GM19455 (cell line): Measurements from ENCODE around the gene PSPH.

Experiments
- ATAC-seq: cut with Tn5 transposase; IDR thresholded peaks from one replicate; pipeline ENCODE4 v1.9.1; 2021; ENCODE audit not compliant: unreplicated experiment

Gene PSPH

DNA sequence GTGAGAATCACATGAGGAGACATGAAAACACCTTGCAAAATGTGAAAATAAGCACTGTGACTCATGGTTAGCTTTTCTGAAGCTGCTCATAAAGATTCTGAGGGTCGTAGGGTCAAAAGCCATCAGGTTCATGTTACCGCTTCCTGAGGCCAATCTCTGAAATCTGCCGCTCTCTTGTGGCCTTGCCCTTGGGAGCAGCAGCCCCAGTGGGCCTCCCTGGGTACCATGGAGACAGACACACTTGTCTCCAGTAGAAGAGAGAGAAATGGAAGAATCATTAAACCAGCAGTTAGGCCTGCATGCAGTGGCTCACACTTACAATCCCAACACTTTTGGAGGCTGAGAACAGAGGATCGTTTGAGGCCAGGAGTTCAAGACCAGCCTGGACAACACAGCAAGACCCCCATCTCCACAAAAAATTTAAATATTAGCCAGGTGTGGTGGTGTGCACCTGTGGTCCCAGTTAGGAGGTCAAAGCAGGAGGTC, 44.0 kb downstream of the PSPH start:
- no peak for ATAC-seq

DNA sequence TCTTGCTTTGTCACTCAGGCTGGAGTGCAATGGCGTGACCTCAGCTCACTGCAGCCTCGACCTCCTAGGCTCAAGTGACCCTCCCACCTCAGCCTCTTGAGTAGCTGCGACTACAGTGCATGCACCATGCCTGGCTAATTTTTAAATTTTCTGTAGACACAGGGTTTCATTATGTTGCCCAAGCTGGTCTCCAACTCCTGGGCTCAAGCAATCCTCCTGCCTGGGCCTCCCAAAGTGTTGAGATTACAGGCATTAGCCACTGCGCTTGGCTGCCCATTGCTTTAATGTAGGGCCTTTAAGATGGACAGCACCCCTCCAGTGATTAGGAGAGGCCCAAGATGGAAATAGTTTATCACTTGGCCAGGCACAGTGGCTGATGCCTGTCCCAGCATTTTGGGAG, 47.5 kb downstream of the PSPH start:
- no peak for ATAC-seq

DNA sequence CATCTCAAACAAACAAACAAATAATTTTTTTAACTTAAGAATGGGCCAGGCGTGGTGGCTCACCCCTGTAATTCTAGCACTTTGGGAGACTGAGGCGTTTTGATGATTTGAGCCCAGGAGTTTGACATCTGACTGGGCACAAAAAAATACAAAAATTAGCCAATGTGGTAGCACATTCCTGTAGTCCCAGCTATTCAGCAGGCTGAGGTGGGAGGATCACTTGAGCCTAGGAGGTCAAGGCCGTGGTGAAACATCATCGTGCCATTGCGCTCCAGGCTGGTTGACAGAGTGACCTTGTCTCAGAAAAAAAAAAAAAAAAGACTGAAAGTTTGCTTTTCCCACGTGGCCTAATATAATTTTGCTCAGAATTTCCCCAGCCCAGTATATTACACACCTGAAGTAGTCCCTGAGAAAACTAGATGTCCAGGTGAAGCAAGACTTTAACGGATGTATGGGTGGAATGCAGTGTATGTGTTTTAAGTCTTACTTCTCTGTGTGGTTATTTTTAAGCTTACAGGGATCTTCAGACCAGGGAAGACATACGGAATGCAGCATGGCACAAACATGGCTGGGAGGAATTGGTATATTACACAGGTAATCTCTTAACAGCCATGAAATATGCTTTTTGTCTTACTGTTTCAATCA, 54.3 kb downstream of the PSPH start:
- no peak for ATAC-seq

DNA sequence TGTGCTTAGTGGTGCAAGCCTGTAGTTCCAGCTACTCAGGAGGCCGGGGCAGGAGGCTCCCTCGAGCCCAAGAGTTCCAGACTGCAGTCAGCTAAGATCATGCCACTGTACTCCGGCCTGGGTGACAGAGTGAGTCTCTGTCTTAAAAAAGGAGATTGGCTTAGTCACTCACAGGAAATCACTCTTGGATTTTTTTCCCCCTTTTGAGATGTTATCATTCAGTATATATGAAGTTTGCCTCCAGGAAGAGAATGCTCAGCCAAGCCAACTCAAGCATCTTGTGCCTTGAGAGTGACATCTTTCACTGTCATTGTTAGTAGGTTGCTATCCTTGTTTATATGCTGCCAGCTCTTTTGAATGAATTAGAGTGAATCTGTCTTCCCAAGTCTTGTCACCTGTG, 58.9 kb downstream of the PSPH start:
- no peak for ATAC-seq

DNA sequence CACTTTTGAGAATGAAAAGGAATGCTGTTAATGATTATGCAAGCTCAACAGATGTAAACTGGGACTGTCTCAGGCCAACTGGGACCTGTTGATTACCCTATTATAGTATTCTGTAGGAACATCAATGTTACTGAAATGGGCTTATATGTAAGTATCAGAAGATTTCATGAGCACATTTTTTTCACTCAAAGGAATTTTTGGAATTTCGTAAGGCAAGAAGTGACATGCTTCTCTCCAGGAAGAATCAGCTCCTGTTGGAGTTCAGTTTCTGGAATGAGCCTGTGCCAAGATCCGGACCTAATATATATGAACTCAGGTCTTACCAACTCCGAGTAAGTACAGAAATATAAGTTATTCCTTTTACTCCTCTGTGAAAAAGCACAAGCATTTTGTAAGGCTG, 67.7 kb downstream of the PSPH start:
- no peak for ATAC-seq

DNA sequence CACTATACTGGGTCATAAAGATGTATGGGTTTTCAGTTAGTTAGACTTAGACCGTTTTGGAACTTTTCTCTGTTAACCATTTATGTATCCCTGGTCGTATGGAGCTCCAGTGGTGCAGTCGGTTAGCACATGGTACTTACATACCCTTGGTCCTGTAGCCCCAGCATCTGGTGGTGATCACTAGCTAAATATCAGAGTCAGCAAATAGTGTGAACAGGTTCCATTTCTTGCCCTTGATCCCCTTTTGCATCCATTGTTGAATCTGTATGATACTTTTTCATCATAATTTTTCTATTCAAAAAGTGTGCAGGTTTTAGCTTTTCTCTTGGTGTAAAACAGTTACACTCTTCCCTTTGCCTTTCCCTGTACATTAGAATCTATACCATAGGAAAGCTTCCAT, 71.0 kb downstream of the PSPH start:
- no peak for ATAC-seq

DNA sequence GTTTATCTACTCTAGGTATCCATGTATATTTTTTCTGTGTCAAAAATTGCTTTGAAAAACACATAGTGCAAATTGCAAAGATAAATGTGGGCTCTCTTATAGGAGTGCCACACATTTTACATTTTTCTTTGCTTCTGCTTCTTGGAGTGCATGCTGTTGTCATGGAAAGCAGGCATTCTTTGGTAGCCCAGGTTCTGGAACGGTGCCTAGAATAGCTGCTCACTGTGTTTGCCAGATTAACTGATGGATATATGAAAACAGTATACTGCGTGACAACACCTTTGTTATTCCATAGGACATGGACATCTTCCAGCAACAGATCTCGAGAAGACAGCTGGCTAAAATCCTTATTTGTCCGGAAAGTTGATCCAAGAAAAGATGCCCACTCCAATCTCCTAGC, 73.4 kb downstream of the PSPH start:
- no peak for ATAC-seq

DNA sequence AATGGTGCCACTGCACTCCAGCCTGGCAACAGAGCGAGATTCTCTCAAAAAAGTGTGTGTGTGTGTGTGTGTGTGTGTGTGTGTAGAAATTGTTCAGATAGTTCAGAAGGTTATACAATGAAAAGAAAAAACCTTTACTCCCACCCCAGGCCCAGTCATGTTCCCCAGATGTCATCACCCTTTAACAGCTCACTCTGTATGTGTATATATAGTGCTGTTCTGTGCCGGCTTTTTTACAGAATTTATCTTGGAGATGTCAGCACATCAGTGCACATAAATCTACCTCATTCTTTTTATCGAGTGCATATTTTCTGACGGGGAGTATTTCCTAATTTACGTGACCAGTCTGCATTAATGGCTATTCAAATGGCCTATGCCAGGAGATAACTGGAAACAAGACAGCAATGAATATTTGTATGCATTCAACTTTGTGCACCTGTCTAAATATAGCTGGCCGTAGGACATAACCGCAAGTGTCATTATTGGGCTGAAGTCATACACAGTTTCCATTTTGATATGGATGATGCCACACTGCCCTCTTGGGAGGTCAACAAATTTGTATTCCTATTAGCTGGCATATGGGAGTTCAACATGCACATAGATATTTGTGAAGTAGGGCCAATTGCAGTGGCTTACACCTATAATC, 75.1 kb downstream of the PSPH start:
- ATAC-seq, result no peak

DNA sequence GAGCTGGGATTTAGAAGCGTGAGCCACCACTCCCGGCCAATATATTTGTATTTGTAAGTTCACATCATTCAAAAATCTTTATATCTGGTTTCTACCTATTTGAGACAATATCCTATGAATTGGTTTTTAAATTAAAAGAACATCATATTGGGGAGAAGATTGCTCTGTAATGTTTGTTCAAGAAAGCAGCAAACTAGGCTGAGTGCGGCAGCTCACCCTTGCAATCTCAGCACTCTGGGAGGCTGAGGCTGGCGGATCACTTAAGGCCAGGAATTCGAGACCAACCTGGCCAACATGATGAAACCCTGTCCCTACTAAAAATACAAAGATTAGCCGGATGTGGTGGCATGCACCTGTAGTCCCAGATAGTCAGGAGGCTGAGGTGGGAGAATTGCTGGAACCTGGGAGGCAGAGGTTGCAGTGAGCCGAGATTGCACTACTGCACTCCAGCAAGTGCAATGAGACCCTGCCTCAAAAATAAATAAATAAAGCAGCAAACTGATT, 77.4 kb downstream of the PSPH start:
- no peak for ATAC-seq

DNA sequence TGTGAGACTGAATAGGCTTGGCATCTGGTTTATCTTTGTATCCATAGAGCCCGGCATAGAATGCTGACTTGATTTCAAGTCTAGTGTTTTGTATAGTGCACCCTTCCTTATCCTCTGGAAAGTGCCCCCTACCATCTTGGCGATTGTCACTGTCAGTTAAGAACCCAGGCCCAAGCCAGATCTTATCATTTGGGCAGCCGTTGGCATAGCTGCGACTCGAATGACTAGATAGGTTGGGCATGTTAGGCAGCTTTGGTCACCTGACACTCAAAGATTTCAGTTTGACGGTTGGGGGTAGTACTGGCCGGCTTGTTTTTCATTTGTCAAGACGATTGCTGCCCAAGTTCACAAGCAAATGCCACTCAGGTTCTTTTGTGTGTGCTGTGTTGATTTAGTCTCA, 80.3 kb downstream of the PSPH start:
- no peak for ATAC-seq

DNA sequence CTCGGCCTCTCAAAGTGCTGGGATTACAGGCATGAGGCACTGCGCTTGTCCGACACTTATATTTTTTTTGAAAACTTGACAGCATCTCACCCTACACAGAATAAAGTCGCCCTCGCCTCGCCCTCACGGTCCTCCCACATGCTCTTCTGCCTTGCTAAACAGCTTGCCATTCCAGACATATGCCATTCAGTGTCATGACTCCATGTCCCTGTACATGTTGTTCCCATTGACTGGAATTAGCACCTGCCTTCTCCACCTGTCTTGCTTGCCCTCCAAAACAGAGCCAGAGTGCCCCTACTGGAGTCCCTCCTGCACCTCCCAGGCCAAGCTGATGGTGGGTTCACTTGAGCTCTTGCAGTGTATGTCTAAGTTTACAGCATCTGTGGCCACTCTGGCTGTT, 80.7 kb downstream of the PSPH start:
- no peak for ATAC-seq

DNA sequence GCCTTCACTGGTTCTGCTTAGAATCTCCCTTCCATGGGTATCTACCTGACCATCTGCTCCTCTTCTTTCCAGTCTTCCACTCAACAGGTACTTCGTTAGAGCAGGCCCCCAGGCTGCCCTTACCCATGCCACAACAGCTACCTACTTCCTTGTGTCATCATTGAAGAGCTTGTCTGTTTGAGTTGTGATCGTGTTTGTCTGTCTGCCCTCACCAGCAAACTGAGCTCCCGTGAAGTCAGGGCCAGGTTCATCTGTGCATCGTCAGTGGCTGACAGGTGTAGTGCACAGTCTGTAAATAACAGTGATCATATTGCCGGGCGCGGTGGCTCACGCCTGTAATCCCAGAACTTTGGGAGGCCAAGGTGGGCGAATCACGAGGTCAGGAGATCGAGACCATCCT, 81.9 kb downstream of the PSPH start:
- ATAC-seq, result no peak

DNA sequence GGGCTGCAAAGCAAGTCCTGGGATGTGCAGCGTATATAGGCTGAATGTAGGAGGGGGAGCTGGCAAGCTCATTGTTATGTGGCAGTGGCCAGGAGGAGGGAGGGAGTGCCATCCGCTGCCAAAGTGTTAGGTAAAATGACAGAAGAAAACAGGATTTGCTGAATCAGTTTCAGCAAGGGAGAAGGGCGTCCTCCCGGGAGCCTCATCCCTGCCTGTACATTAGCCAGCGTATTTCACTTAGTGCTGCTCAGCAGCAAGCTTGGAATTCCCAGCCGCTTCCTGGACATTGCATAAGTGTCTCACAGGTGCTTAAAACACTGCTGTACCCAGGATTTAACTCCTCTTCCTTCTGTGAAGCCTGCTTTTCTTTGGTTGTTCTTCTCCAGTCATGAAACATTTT, 84.4 kb downstream of the PSPH start:
- ATAC-seq, result no peak

DNA sequence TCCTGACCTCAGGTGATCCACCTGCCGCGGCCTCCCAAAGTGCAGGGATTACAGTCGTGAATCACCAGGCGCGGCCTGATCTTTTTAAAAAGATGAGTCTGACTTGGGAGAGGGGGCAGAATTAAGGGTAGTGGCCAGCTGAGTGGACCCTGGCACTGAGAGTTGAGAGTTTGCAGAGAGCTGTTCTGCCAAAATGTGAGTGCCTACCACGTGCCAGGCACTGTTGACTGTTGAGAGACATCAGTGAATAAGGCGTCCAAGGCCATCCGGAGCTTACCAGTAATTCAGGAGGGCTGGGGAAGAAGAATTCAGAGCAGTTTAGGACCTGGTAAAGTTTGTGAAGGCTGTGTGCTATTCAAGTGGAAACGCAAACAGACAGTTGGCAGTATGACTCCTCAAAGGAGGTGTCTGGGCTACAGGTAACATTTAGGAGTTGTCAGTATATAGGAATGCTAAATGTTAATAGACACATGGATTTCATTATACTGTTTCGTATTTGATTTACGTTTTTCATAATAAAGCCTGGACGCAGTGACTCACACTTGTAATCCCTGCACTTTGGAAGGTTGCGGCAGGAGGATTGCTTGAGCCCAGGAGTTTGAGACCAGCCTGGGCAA, 85.3 kb downstream of the PSPH start:
- no peak for ATAC-seq

DNA sequence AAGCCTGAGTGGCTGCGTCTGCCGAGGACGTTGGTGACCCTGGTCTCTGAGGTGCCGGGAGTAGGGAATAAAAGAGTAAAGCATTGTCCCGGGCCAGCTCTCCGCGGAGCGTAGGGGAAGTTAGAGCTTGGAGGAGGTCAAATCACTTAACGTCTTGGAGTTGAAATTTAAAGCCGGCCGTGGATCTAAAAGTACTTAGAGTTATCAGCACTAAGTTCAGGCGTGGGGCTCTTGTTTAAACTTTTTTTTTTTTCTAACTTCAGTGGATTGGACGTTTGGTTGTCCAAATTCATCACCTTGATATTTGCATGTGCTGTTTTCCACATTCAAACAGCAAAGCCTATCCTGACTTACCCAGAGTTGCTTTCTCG, 86.2 kb downstream of the PSPH start:
- ATAC-seq, result no peak

DNA sequence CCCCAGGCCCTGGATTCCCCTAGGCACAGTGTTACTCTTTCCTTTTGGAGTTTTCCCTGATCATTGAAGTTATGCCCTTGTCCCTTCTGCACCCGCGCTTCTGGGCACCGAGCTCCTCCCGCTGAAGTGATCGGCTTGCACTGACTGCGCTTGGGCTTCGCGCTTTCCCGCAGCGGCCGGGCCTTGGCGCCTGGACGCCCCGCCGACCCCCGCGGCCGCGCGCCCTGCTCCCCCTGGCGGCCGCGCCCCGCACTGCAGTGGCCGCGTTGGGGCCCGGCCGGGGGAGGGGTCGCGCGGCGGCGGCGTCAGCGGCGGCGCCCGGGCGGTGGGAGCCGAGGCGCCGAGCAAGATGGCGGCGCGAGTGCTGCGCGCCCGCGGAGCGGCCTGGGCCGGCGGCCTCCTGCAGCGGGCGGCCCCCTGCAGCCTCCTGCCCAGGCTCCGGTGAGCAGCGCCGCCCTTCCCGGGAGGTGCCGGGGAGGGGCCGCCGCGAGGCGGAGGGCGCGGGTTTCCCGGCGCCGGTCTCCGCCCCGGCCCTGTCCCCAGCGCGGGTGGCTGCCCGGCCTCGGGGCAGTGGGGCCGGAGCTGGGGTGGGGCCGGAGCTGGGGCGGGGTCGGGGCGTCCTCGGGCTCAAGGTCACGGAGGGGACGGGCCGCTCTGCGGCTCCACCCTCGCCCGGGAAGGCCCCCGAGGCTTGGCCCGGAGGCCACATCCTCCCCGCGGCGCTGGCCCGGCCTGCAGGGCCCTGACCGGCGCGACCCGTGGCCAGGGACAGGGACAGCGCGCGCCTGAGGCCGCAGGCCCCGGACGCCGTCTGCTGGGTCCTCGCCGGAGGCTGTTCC, 86.8 kb downstream of the PSPH start, which contains the start of gene NIPSNAP2:
Gene NIPSNAP2, plus strand, starts transcription at position 325 of the 839 bp plus-strand sequence. Its CDS starts 25 bp downstream, at position 350.
- ATAC-seq, result peak; percentile 86

DNA sequence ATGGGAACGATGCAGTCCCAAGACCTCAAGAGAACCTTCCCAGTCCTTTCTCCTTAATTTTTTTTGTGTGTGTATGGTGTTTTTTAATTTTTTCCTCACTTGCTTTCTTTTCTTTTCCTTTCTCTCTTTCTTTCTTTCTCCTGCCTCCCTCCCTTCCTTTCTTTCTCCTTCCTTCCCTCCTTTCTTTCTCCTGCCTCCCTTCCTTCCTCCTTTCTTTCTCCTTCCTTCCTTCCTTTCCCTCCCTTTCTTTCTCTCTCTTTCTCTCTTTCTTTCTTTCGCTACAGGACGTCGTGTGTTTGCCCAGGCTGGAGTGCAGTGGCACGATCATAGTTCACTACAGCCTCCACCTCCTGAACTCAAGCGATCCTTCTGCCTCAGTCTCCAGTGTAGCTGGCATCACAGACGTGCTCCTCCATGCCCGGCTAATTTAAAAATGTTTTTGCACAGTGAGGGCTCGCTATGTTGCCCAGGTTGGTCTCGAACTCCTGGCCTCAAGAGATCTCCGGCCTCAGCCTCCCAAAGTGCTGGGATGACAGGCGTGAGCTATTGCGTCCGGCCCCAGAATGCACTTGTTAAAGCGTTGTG, 87.6 kb downstream of the PSPH start:
- no peak for ATAC-seq

DNA sequence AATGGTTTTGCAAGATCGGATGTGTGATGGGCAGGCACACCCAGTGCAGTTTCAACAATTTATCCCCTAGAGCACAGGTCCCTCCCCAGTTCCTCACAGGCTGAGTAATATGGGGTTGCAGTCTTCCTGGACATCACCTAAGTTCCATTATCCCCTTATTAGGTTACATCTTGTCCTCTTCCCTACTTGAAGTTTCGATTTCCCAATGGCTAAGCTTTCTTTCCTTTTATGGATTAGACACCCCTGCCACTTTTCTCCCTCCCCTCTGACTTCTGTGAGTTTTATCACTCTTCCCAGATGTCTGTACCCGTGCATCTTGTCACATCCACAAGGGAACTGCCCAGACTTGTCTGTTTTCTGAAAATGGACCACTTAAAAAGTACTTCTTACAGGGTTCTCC, 89.2 kb downstream of the PSPH start:
- no peak for ATAC-seq
